SKM-1 (cell line): ENCODE data around the gene SLC38A4.
"Not testable (repeated sequence)": the region's sequence is repeated elsewhere in the genome, so short reads cannot be mapped to it uniquely, and the experiment has no call there.

Experiments
- DNase-seq: peaks from one replicate; lab custom pipeline; 2025; ENCODE audit not compliant: unreplicated experiment; lab: John Stamatoyannopoulos, UW

The SLC38A4 gene

DNA sequence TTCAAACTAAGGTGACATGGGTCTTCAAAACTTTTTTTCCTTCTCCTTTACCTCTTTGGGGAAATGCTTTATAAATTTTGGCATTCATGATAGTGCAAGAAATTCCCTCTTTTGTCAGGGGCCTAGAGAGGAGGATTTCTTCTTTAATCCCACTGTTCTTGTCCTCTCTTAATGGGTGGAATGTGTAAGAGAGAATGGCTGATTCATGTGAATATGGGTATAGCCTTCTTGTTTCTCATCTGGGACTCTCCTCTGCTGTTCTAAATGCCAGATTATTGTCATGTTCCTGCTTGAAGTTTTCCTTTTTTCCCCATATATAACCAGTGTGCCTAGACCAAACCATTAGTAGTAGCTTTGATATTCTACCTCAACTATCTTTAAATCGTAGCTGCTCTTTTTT is 46.7 kb downstream of the SLC38A4 start:
- no peak for DNase-seq

DNA sequence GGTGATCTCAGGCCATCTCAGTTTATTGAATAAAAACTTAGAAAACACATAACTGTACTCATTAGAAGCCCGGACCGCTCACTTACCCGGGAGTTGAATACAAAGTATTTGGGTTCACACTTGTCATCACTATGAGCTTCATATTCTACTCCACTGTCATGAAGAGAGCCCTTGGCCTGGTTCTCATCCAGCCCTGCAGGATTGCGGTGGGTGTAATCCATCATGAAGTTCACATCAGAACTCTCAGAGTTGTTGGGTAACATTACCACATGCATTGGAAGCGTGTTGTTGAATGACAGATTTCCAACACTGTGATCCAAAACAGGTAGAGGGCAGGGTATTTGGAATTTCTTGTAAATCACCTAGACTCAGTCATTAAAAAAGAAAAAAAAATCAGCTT is 47.4 kb downstream of the SLC38A4 start:
- DNase-seq: no peak

DNA sequence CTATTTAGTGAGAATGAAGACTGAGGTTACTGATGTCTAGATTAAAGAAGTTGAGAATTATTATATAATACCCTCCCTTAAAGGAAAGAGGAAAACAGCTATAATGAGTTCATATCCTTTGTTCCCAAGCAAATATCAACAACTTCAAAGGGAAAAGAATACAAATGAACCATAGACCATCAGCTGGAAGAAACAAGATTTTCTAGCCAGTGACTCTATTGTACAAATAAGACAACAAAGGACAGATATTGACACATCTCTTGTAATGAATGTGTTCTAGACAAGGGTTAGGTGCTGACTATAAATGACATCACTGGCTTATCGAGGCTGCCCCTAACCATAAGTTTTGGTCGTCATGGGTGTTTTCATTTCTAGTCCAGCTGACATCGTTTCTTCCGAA is 48.2 kb downstream of the SLC38A4 start:
- DNase-seq: no peak

DNA sequence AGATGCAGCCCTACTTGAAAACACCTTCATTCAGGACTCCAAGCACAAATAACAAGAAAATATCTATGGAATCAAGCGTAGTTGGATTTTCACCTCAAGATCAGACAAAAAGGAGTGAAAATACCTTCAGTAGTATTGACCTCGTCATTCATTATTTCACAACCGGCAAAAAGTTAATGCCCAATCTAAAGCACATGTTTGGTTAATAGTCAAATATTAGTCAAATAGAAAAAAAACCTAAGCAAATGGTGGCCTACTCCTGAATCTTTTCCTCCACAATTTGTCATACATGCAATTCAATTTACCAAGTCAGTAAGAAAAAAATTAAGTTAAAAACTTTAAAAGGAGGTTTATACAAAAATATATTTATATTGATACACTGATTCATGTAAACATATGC is 50.0 kb downstream of the SLC38A4 start:
- DNase-seq: no peak

DNA sequence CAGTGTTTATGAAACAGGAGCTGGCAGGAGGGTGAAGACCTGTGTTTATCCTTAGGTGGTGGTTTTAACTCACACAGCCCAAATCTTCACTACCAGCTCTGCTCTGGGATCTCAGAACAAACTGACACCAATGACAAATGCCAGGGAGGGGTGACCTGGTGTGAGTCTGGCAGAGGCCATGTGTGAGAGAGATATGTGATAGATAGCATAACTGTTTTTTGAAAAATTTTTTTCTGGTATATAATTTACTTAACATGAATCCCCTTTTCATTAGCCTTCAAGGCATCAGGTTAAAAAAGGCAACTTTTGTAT is 51.5 kb downstream of the SLC38A4 start:
- DNase-seq: no peak

DNA sequence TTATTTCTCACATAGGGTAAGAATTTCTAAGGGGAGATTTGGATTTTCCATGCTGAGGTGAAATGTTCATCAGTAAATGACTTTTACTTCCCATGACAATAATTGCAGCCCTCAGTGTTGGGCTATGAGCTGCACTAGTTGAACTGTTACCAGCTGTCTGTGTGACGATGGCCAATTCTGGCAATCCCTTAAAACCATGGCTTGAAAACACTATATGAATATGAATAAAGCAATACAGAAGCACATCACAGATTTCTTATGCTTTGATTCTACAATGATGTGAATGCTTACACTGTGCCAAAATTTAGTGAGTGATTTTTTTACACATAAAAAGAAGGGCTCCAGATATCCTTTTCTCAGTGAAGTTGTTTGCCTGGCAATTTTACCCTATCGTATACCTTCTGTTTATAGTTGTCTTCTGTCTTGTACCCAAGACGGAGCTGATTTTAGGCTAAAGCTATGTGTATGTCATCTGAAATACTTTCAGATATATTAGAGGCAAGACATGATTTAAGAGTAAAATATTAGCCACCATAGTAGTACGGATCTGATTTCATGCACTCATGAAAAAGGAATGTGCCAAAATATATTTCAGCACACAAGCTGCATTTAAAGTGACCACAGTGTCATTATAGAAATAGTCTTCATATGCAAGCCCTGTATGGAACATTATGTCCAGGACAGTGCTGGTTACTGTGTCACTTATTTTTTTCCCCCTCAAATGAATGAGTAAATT is 52.0 kb downstream of the SLC38A4 start:
- no peak for DNase-seq

DNA sequence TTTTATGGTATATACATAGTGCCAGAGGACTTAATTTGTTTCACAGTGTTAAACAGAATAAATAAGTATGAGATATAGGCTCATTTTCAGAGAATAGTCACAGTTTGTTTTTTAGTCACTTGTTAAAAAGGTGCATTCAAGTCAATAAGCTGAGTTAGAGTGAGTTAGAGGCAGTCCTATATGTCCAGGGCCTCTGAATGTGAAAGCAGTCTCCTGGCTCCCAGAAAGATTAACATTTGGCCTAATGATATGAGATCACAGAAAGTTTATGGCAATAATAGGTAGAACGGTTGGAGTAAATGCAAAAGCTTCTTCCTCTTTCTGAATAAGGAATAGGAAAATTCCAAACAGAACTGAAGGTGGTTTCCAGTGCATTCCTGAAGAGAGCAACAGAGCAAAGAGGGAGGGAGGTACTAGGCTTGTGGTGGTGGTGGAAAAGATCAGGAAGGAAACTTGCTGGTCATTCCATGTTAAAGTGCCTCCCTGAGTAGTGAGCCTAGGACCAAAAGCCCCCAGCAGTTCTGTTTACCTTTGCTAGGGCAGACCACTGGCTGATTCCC is 54.4 kb downstream of the SLC38A4 start:
- no peak for DNase-seq

DNA sequence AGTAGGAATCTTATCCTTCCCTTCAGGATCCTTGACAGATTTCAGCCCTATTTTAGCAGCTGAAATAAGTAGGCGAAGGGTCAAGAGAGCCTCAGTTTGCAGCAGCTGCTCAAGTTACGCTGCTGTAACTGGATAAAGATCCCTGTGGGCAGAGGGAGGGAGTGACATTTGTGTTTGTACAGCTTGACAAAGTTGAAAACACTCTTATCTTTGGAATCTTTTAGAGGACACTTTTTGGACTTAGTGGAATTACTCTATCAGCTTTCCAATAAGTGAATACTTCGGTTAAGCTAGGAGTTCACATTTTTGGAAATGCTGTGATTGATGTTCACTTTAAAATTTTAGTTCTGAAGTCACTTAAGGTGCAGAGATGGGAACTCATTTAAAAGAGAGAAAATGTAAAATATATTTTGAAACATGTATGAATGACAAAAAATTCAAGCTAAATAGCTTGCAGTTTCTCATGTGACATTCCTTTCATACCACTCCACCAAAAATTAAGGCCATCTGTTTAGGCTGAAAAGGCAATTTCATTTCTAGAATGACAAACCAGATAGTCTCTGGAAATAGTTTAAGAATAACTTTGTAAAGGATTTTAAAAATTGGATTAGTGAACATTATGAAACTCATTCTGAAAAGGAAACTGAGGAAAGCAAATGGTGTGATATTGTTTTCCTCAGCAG is 55.2 kb downstream of the SLC38A4 start:
- DNase-seq: no peak

DNA sequence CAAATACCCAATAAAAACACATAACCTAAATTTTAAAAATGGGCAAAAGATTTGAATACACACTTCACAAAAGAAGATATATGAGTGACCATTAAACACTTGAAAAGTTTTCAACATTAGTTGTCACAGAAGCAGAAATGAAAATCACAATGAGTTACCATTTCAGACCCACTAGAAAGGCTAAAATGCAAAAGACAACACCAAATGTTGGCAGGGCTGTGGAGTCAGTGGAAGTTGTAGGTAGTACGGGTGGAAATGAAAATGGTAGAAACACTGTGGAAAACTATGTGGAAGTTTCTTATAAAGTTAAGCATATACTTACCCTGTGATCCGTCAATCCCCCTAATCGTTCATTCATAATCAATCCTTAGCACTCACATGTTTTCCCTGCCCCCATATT is 61.8 kb downstream of the SLC38A4 start:
- no peak for DNase-seq

DNA sequence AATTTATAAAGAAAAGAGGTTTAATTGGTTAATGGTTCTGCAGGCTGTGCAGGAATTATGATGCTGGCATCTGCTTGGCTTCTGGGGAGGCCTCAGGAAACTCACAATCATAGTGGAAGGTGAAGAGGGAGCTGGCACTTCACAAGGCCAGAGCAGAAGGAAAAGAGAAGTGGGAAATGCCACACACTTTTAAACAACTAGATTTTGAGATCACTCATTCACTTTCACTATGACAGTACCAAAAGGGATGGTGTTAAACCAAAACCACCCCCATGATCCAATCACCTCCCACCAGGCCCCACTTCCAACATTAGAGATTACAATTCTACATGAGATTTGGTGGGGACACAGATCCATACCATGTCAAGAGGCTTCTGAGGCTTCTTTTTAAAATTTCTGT is 62.6 kb downstream of the SLC38A4 start:
- DNase-seq: no peak

DNA sequence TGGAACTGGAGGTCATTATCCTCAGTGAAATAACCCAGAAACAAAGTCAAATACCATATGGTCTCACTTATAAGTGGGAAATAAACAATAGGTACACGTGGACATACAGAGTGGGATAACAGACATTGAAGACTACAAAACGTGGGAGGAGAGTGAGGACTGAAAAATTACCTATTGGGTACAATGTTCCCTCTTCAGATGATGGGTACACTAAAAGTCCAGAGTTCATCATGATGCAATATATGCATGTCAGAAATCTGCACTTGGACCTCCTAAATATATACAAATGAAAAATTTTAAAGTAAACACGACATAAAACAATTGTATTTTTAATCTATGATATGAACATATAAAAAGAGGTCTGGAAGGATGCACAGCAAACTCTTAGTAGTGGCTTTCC is 71.2 kb downstream of the SLC38A4 start:
- DNase-seq: no peak

DNA sequence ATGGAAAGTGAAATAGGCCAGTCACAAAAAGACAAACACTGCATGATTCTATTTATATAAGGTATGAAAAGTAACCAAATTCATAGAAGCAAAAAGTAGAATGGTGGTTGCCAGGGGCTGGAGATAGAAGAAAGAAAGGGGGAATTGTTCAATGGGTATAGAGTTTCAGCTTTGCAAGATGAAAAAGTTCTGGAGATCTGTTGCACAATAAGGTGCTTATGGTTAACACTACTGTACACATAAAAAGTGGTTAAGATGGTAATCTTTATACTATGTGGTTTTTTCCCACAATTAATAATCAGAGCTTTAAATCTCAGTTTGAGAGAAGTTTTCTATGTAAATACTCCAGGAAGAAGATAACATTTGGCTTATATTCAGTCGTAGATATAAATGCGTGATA is 73.4 kb downstream of the SLC38A4 start:
- DNase-seq: no peak

DNA sequence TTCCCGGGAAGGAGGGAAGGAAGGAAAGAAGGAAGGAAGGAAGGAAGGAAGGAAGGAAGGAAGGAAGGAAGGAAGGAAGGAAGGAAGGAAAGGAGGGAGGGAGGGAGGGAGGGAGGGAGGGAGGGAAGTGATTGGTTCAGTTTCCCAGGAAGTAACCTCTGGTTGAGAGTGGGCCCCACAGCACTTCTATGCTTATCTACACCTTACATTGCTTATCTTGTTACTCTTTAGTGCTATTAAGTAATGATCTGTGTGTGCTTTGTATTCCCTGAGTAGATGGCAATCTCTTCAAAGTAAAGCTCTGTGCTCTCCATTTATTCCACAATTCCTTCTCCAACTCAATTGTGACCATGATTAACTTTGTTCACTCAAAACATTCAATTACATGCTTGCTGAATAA is 74.6 kb downstream of the SLC38A4 start:
- DNase-seq: no peak

DNA sequence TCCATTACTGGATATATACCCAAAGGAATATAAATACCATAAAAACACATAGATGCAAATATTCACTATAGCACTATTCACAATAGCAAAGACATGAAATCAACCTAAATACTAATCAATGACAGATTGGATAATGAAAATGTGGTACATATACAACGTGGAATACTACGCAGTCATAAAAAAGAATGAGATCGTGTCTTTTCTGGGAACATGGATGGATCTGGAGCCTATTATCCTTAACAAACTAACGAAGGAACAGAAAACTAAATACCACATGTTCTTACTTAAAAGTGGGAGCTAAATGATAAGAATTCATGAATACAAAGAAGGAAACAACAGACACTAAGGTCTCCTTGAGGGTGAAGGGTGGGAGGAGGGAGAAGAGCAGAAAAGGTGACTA is 76.5 kb downstream of the SLC38A4 start:
- no peak for DNase-seq

DNA sequence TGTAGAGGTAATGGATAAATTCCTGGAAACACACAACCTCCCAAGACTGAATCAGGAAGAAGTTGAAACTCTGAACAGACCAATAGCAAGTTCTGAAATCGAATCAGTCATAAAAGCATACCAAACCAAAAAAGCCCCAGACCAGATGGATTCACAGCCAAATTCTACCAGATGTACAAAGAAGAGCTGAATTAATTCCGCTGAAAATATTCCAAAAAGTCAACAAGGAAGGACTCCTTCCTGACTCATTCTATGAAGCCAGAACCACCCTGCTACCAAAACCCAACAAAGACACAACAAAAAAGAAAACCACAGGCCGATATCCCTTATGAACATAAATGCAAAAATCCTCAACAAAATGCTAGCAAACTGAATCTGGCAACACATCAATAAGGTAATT is 81.5 kb downstream of the SLC38A4 start:
- DNase-seq: no peak

DNA sequence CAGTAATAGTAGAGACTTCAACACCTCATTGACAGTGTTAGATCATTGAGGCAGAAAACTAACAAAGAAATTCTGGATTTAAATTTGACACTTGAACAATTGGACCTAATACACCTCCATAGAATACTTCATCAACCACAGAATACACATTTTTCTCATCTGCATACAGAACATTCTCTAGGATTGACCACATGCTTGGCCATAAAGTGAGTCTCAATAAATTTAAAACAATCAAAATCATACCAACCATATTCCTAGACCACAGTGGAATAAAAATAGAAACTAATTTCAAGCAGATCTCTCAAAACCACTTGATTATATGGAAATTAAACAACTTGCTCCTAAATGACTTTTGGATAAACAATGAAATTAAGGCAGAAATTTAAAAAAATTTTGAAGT is 82.3 kb downstream of the SLC38A4 start:
- no peak for DNase-seq

DNA sequence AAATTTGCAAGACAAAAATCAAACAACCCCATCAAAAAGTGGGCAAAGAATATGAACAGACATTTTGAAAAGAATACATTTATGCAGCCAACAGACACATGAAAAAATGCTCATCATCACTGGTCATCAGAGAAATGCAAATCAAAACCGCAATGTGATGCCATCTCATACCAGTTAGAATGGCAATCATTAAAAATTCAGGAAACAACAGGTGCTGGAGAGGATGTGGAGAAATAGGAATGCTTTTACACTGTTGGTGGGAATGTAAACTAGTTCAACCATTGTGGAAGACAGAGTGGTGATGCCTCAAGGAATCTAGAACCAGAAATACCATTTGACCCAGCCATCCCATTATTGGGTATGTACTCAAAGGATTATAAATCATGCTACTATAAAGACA is 83.5 kb downstream of the SLC38A4 start:
- not testable (repeated sequence) for DNase-seq

DNA sequence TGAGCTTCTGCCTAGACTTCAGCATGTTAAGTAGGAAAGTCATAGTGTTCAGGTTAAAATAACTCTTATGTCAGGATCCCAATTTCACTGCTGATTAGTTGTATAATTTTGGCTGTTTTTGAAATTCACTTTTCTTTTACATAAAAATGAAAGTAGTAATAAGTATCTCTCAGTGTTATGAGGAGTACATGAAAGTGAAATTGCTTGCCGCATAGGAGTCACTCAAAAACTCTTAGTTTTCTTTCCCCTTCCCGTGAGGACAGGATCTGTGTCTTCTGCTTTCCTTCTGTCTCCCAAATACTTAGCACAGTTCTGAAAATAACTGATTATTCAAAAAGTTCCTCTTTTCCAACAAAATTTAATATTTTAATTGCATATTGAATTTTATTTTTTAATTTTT is 100.5 kb downstream of the SLC38A4 start:
- DNase-seq: no peak

DNA sequence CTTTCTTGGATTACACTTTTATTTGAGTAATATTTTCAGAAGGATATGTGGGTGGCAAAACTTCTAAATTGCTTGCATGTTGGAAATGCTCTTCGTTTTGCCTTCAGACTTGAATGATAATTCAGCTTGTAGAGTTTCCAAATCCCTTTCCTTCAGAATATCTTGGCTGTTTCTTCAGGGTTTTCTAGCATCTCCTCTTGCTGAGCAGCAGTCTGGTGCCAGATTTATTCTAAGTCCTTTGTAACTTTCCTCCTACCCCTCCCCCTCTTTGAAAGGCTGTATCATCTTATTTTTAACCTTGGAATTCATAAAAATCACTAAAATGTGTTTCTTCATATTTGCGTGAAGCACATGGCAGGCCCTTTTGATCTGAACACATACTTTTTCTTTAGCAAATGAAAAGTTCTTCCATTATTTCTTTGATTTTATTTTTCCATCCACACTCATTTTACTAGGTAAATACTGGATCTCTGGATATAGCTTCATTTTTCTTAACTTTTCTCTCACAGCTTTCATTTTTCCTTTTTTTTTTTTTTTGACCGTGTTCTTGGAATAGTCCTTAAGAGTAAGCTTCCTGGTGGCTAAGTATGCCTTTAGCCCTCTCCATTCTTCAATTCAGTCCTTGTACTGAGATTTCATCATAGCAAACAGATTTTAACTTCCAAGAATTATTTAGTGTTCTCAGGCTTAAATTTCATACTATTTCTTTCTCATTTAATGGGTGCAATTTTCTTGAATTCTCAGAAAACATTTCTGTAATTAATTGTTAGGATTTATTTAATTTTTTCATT is 102.0 kb downstream of the SLC38A4 start:
- no peak for DNase-seq

DNA sequence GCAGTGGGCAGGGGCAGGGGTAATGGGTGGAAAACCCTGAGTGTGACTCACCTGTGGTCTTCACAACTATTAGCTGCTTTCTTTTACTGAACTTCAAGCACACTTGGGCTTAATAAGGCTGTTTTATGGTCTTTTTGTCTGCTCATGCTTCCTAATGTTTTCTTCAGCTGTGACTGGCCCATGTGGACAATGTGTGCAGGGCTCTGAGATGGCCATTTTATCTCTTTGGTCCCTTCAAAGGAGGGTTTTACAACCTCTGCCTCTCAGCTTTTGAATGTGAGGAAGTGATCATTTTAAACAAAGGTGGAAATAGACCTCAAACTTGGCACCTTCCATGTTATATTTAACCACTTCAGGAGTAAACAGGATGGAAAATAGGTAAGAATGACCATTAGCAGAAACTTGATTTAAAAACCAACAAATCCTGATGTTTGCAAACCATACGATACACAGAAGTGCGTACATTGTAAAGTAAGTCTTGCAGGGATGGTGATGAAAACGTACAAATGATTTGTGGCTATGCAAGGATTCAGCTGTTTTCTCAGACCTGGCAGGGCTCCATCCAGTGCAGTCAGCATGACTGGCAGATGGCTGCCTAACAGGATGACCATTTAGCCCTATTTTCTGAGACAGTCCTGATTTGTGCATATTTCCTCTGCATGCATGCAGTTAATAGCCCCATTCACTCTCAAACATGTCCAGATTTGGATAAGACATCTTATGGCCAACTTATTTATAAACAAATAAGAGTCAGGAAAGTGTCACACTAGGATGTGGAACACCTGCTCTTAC is 103.2 kb downstream of the SLC38A4 start:
- DNase-seq: no peak

DNA sequence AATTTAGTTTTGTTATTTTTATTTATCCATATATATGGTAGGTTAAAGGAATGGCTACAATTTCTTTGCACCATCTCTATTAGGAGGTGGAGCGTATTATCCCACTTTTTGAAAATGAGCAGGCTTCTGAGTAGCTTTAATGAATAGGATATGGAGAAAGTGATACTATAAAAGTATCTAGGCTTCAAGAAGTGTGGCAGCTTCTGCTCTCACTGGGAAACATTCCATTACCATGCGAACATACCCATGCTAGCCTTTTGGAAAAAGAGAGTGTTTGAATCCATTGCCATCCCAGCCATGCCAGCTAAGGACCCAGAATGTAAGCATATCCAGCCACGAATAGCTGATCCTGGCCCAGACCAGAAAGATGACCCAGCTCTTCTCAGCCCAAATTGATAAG is 107.3 kb downstream of the SLC38A4 start:
- no peak for DNase-seq
